Glutamatergic neuron (in vitro differentiated cells): ENCODE results near the gene JOSD1. TPM values are rescaled to one million over a fixed set of nuclear protein-coding genes. Genes with fewer than 3 reads are reported as not detected.

ENCODE experiments used
- DNase-seq: peaks from one replicate; pipeline ENCODE4 v3.0.0; 2022
- H3K27ac Mint-ChIP-seq: one replicate; pipeline ENCODE4 v1.8.0; 2020; ENCODE audit warnings: mild to moderate bottlenecking, mixed read lengths, inconsistent platforms; ENCODE audit not compliant: unreplicated experiment
- H3K27me3 Mint-ChIP-seq: one replicate; pipeline ENCODE4 v1.8.0; 2020; ENCODE audit warnings: mild to moderate bottlenecking, moderate library complexity, mixed read lengths, inconsistent platforms; ENCODE audit not compliant: unreplicated experiment
- H3K36me3 Mint-ChIP-seq: one replicate; pipeline ENCODE4 v1.8.0; 2020; ENCODE audit warnings: mild to moderate bottlenecking, mixed read lengths, inconsistent platforms; ENCODE audit not compliant: unreplicated experiment
- H3K4me1 Mint-ChIP-seq: one replicate; pipeline ENCODE4 v1.8.0; 2020; ENCODE audit warnings: mild to moderate bottlenecking, low read depth, mixed read lengths, inconsistent platforms; ENCODE audit not compliant: unreplicated experiment
- H3K4me3 Mint-ChIP-seq: one replicate; pipeline ENCODE4 v1.8.0; 2020; ENCODE audit warnings: mild to moderate bottlenecking, mixed read lengths, inconsistent platforms; ENCODE audit not compliant: unreplicated experiment
- H3K9me3 Mint-ChIP-seq: one replicate; pipeline ENCODE4 v1.8.0; 2020; ENCODE audit warnings: mild to moderate bottlenecking, moderate library complexity, mixed read lengths, inconsistent platforms; ENCODE audit not compliant: unreplicated experiment
- CTCF ChIP-seq: fragments of 200-600 bp; sonication (generic); IDR thresholded peaks from one replicate; pipeline ENCODE4 v1.5.0; 2021; ENCODE audit not compliant: partially characterized antibody, unreplicated experiment
- total RNA-seq: library from RNA; stranded (reverse); fragmentation: NEBNext Ultra II Directional; extraction: Animal tissue kit (Norgen Biotek cat#: 25700); gene quantifications from one replicate; pipeline ENCODE4 v1.2.1, GENCODE V29; 2021; ENCODE audit not compliant: unreplicated experiment

Gene JOSD1
- total RNA-seq, 1 donor from 2014 or later, result 51.0 TPM

DNA sequence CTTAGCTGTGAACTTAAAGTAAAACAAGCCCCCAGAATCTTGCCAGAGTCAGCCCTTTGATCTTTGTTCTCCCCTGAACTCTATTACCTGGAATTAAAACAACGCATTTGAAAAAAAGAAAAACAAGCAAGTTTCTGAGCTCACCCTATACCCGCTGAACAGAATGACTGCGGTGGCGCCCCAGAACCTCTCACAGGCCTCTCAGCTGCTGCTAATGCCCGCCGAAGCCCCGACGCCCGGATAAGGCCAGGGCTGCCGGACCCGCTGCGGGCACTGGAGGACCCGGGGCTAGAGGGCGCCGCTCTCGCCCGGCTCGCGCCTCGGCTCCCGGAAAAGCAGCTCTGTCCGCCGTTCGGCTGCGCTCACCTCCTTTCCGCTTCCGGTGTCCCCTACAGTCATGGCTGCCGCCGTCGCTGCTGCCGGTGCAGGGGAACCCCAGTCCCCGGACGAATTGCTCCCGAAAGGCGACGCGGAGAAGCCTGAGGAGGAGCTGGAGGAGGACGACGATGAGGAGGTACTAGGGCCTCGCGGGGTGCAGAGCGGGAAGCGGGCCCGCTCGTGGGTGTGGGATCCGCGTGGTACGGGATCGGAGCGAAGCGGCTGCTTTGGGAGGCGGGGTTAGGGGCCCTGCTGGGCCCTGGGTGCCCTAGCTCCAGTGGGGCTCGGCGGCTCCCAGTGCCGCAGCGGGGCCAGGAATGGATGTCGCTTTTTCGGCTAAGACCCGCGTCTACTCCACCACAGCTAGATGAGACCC lies 19.0 kb downstream of the JOSD1 start, which contains the start of gene TOMM22:
Gene TOMM22, plus strand, starts transcription at position 376 of the 754 bp plus-strand sequence. Its CDS starts 22 bp downstream, at position 398.
- peak within 1 kb of the TSS; percentile 99 for H3K4me3 Mint-ChIP-seq
- H3K4me1 Mint-ChIP-seq, result peaks cover 8% of the 10 kb centered on the region
- H3K9me3 Mint-ChIP-seq, result peaks cover 9% of the 10 kb centered on the region
- peaks cover 2% of the 10 kb centered on the region for H3K27me3 Mint-ChIP-seq
- peak within 1 kb of the TSS; percentile 94 for H3K27ac Mint-ChIP-seq
- TF ChIP-seq CTCF, result no peak
- peak; percentile 90 for DNase-seq
- H3K36me3 Mint-ChIP-seq, result peaks cover 7% of the 10 kb centered on the region

DNA sequence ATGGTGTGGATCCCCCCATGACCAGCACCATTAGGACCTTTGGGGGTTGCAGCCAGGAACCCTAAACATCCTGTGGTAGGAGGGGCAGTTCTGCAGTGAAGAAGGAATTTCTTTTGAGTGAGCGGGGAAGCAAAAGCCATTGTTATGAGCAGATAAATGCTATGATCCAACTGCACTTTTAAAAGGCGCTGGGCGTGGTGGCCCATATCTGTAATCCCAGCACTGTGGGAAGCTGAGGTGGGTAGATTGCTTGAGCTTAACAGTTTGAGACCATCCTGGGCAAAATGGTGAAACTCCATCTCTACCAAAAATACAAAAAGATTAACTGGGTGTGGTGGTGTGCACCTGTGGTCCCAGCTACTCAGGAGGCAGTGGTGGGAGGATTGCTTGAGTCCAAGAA lies 24.9 kb downstream of the JOSD1 start:
- Mint-ChIP-seq H3K4me3 (no peak overlapping the region), H3K9me3 (peaks cover 2% of the 10 kb centered on the region), H3K36me3 (no peaks in the 10 kb centered on the region), H3K4me1 (peaks cover 2% of the 10 kb centered on the region), H3K27ac (no peak overlapping the region), H3K27me3 (peaks cover 7% of the 10 kb centered on the region)
- no peak for TF ChIP-seq CTCF
- no peak for DNase-seq

DNA sequence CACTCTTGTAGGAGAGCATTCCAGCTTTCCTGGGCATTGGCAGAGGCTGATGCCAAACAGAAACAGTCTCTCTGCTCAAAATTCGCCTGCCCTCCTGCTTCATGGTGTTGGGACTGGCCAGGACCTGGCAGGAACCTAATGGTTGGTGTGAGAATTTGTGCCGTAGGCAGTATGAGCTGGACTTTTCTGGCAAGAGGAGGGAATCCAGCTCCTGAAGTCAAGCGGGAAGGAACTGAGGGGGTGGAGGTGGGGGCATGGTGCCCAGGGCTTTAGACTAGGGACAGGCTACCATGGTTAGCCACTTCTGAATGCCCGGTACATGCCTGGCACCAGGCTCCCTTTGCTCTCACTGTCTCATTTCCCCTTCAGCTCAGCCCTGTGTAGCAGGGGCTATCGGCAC lies 25.9 kb downstream of the JOSD1 start:
- Mint-ChIP-seq H3K27ac (no peak overlapping the region), H3K36me3 (no peaks in the 10 kb centered on the region), H3K27me3 (peaks cover 6% of the 10 kb centered on the region), H3K4me1 (peaks cover 2% of the 10 kb centered on the region), H3K4me3 (no peak overlapping the region), H3K9me3 (peaks cover 2% of the 10 kb centered on the region)
- DNase-seq, result no peak
- no peak for TF ChIP-seq CTCF

DNA sequence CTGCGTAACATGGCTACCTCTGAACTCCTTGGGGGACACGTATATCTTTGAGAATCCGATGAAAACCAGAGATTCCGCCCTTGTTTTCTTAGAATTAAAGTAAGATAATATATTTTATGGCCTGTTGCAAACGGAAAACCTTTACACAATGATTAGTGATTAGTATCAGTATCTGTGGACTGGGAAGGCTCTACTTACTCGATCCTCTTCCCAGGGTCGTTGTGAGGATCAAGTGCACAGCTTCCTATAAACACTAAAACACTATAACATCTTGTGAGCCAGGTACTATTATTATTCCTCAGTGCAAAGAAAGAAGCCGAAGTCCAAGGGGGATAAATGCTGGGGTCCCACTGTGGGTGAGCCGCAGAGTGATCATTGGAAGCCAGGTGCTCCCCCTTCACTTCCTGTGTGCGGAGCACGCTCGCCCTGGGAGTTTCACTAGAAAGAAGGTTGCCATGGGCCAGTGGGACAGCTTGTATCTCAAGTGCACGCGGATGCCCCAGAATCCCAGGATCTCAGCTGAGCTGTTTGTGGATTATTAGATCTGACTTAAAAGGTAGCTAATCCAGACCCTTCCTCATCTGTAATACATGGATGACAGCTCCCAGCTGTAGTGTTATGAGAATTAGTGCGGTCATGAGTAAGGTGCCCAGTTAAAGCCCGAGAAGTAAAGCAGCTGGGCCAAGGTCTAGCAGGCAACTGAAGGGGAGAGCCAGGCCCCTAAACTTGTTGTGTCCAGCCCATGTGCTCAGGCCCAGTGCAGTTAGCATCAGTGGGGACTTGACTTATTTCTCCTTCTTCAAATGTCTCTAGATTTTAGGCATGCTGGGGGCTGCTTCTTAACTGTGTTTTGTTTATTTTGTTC lies 43.5 kb downstream of the JOSD1 start:
- peaks cover 4% of the 10 kb centered on the region for H3K4me1 Mint-ChIP-seq
- no peak for TF ChIP-seq CTCF
- H3K27me3 Mint-ChIP-seq, result no peaks in the 10 kb centered on the region
- peak; percentile 42 for DNase-seq
- peaks cover 9% of the 10 kb centered on the region for H3K9me3 Mint-ChIP-seq
- H3K4me3 Mint-ChIP-seq, result peak overlapping the region; percentile 91
- H3K36me3 Mint-ChIP-seq, result peaks cover 4% of the 10 kb centered on the region
- H3K27ac Mint-ChIP-seq, result peak overlapping the region; percentile 87
